Transverse colon (tissue), 4 donors: ENCODE measurements around the gene ZNF683.

Experiments
- CTCF ChIP-seq, 5 experiments: fragments of 200-600 bp in 3 of 5; fragments of 450-650 bp in 2 of 5; sonication (generic) in 3 of 5; IDR thresholded peaks; 1 replicate in 2 of 5; 2 replicates in 3 of 5; pipeline ENCODE4 v1.5.1; 2016 to 2017; ENCODE audit warnings: antibody characterized with exemption in 5 of 5, inconsistent platforms in 3 of 5, mild to moderate bottlenecking in 2 of 5, moderate library complexity in 1 of 5
- EP300 ChIP-seq: sonication (generic); formaldehyde crosslinking; IDR thresholded peaks from one replicate; pipeline ENCODE4 v1.6.1; 2017; ENCODE audit warnings: antibody characterized with exemption, low read depth
- POLR2A ChIP-seq: fragments of 450-650 bp; IDR thresholded peaks from one replicate; pipeline ENCODE4 v1.6.1; 2016; ENCODE audit warnings: antibody characterized with exemption, mild to moderate bottlenecking, moderate library complexity
- POLR2AphosphoS5 ChIP-seq, 3 donors: sonication (generic); formaldehyde crosslinking; IDR thresholded peaks; one replicate each; pipeline ENCODE4 v1.6.1; 2016; ENCODE audit warnings: antibody characterized with exemption in 3 of 3

- TF ChIP-seq CTCF (IDR thresholded peaks at IDR 0.05) (no peak), POLR2AphosphoS5 (IDR thresholded peaks at IDR 0.05) (no peak), EP300 (no peak), POLR2A (no peak)
These were observed 39.8 kb upstream of the ZNF683 start for GRCh38 chr1:26412180-26412840.
